Stimulated activated CD8-positive, alpha-beta memory T cell treated with anti-CD3 and anti-CD28 coated beads, Interleukin-4, amount 100 ng/mL, for 24 hours (primary cell): ENCODE data around the gene GRPR.
"Not testable (repeated sequence)": the region's sequence is repeated elsewhere in the genome, so short reads cannot be mapped to it uniquely, and the experiment has no call there.

ENCODE experiments used
- DNase-seq: peaks from one replicate; pipeline ENCODE4 v3.0.0-alpha.2; 2020; ENCODE audit warnings: low read depth

GRPR gene

DNA sequence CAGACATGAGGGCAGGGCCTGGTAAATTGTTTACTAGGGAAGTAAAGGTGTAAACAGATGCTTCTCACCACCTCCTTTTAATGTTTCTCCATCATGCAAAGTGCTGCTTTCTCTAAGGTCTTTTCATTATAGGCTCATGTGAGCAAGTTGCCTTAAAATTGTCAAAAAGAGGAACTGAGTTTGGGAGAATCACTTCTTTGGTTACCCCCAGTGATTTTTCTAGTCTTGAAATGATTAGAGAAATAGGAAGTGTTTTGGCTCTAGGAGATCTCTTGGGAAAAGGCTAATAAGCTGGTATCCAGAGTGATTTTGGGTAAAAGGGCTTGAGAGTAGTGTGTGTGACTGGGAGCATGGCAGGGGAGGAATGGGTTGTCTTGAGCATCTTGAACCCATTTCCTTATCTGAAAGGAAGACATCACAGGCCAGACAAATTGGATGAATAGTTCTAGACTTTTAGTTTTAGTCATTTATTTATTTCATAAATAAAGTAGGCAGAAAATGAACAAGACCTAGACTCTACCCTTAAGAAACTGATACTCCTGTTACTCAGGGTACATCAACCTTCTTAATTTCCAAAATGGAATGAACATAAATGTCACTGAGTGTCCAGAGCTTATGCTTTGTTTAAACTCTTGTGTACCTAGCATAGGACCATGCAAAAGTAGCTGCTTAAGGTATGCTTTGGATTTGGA, 14.2 kb downstream of the GRPR start:
- DNase-seq: no peak

- DNase-seq: no peak
Observed at GRCh38 chrX:16138108-16138427, 14.7 kb downstream of the GRPR start.

GRCh38 chrX:16140448-16140847, 17.1 kb downstream of the GRPR start:
- no peak for DNase-seq

- DNase-seq: no peak
Observed at GRCh38 chrX:16140983-16141382, 17.6 kb downstream of the GRPR start.

DNA sequence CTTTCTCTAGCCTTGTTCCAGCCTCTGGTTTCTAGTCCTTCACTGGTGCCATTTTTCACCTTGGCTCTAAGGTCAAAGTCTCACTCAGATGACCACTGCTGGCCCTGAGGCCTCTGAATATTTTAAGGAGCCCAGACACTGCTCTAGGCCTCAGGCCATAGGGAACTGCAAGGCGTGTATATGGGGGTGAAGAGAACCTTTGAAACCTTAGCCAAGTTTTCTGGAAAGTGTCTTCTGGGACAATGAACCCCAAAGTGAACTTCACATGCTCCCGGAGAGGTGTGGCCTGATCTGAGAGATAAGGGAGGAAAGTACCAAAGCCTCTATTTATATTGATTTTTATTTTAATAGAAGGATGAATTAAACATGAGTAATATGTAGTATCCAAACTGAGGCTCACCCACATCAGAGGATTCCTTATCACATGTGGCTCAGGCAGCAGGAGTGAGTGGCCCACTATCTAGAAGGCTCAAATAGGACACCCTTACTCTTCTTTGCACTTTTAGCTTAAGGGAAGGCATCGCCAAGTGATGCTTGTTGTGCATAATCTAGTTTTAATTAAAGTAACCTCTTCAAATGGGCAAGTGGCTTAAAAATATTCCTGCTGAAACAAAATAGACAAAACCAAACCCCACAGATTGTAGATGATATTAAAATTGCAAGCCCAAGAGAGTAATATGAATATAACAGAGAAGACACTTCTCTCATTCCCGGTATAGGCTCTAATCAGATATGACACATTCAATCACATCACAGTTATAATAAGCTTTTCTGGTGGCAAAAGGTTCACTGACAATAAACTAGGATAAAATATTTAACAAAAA, 18.3 kb downstream of the GRPR start:
- no peak for DNase-seq

- DNase-seq: no peak
Observed at GRCh38 chrX:16142246-16142558, 18.8 kb downstream of the GRPR start.

DNA sequence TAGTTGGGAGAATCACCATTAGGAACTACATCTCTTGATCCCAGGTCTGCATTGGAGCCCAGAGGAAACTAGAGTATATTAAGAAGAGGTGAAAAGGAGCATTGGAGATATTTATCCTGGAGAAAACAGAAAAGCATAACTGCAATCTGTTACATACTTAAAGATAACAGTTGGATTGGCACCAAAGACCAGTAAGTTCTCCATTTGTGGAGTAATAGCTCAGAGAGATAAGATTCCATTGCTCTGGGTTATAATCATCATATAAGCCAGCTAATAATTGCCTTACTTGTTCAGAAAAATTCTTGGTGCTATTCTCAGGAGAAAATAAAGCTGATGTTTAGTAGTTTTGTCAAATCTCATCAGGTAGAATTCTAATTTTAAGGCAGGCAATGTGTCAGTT, 20.6 kb downstream of the GRPR start:
- no peak for DNase-seq

- DNase-seq: no peak
Observed at GRCh38 chrX:16144420-16144819, 21.1 kb downstream of the GRPR start.

DNA sequence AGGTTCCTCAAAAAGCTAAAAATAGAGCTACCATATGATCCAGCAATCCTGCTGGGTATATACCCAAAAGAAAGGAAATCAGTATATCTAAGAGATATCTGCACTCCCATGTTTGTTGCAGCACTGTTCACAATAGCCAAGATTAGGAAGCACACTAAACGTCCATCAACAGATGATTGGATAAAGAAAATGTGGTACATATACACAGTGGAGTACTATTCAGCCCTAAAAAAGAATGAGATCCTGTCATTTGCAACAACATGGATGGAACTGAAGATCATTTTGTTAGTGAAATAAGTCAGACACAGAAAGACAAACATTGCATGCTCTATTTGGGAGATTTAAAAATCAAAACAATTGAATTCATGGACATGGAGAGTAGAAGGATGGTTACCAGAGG, 21.7 kb downstream of the GRPR start:
- not testable (repeated sequence) for DNase-seq

GRCh38 chrX:16145656-16146055, 22.3 kb downstream of the GRPR start:
- DNase-seq: no peak

DNA sequence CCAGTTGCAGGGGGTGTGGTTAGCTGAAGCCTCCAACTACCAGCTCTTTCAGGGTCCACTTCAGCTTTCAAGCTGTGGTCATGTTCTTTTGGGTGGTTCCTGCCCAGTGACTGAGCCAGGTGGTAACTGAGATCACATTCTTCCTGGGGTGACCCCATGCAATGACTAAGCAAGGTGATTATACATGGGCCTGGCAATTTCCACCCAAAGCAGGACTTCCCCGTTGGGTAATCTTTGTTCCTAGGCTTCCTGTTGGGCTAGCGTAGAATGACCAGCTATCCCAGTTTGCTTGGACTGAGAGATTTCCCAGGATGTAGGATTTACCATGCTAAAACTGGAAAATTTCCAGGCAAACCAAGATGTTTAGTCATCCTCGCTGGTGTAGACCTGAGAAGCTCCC, 25.5 kb downstream of the GRPR start:
- no peak for DNase-seq

GRCh38 chrX:16155581-16156096, 32.3 kb downstream of the GRPR start:
- no peak for DNase-seq

GRCh38 chrX:16156692-16157331, 33.4 kb downstream of the GRPR start:
- no peak for DNase-seq

GRCh38 chrX:16160729-16161128, 37.4 kb downstream of the GRPR start:
- DNase-seq: no peak

- not testable (repeated sequence) for DNase-seq
Observed at GRCh38 chrX:16161173-16161572, 37.8 kb downstream of the GRPR start.

DNA sequence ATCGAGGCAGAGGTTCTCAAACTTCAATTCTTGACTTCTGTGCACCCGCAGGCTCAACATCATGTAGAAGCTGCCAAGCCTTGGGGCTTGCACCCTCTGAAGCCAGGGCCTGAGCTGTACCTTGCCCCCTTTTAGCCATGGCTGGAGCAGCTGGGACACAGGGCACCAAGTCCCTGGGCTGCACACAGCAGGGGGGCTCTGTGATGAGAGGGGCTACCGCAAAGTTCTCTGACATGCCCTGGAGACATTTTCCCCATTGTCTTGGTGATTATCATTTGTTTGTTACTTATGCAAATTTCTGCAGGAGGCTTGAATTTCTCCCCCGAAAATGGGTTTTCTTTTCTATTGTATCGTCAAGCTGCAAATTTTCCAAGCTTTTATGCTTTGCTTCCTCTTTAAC, 39.0 kb downstream of the GRPR start:
- DNase-seq: no peak

GRCh38 chrX:16164748-16165147, 41.4 kb downstream of the GRPR start:
- DNase-seq: no peak

- no peak for DNase-seq
Observed at GRCh38 chrX:16167181-16167580, 43.8 kb downstream of the GRPR start, which contains the start of gene MAGEB17. Gene MAGEB17, plus strand, starts transcription at chrX:16167481. Its CDS starts 2,902 bp downstream, at chrX:16170383.

GRCh38 chrX:16171039-16171438, 47.7 kb downstream of the GRPR start:
- no peak for DNase-seq

DNA sequence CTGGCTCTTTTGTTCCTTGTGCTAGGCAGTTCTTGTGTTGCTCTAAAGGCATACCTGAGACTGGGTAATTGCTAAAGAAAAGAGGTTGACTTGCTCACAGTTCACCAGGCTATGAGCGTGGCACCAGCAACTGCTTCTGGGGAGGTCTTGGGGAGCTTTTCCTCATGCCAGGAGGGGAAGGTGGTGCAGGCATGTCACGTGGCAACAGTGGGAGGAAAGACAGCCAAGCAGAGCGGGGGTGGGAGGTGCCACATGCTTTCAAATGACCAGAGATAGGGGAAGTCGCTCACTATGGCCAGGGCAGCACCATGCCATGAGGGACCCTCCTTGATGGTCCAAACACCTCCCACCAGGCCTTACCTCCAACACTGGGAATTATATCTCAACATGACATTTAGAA, 48.6 kb downstream of the GRPR start:
- DNase-seq: no peak

- no peak for DNase-seq
Observed at GRCh38 chrX:16172391-16172790, 49.0 kb downstream of the GRPR start.

DNA sequence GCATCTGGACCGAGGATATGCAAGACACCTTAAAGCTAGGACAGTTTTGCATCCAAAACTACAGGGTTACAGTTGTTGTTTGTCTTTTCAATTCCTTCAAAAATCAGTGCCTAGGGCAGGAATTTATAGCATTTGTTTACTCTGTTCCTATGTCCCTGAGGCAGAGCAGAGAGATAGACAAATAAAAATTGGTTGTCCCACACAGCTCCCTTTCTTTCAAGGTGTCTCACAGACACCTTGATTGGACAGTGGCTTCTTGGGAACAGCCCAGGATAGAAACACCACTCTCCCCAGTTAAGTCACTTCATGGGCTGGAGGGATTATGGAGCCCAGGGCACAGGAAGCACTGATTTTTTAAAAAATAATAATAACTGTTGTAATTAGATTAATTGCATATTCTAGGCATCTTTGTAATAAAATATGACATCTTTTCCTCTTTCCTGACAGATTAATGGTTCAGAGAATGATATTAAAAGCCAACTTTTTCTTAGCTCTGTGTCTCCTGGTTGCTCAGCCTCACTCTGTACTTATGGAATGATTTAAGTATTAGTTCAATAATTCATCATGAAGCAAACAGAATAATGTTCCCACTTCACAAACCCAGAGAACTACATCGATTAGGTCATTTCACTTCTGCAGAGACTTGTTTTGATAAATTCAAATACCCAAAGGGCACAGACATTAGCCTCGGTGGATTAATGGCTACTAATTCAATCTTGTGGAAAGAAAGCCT, 52.1 kb downstream of the GRPR start:
- DNase-seq: no peak
